Activated CD8-positive, alpha-beta T cell treated with anti-CD3 and anti-CD28 coated beads, Interleukin-2, amount 10 ng/mL, durations not matched to agents 7 days and 5 days (primary cell): ENCODE measurements around the gene FAAP100. TPM values are rescaled to one million over a fixed set of nuclear protein-coding genes. Genes with fewer than 3 reads are reported as not detected.

Source experiments
- ATAC-seq: fragments of 150-1000 bp; cut with Tn5 transposase; one replicate; pipeline ENCODE4 v1.10.0; 2021; ENCODE audit warnings: moderate library complexity
- CTCF ChIA-PET: fragments of 350-600 bp; sonication (Branson Sonifier 250); formaldehyde crosslinking; loops from one replicate; lab custom pipeline; 2021; ENCODE audit warnings: antibody characterized with exemption; lab: Charles Lee
- POLR2A ChIA-PET: fragments of 350-600 bp; sonication (Branson Sonifier 250); formaldehyde crosslinking; loops from one replicate; lab custom pipeline; 2021; ENCODE audit warnings: antibody characterized with exemption; lab: Charles Lee
- DNase-seq: peaks from one replicate; pipeline ENCODE4 v3.0.0-alpha.2; 2020
- H3K27ac Mint-ChIP-seq: one replicate; pipeline ENCODE4 v1.8.0; 2021; ENCODE audit warnings: mild to moderate bottlenecking, mixed read lengths
- H3K27me3 Mint-ChIP-seq: one replicate; pipeline ENCODE4 v1.8.0; 2021; ENCODE audit warnings: low read depth, mixed read lengths
- H3K36me3 Mint-ChIP-seq: one replicate; pipeline ENCODE4 v1.8.0; 2021; ENCODE audit warnings: low read depth, mixed read lengths
- H3K4me1 Mint-ChIP-seq: one replicate; pipeline ENCODE4 v1.8.0; 2021; ENCODE audit warnings: low read depth, mixed read lengths
- H3K4me3 Mint-ChIP-seq: one replicate; pipeline ENCODE4 v1.8.0; 2021; ENCODE audit warnings: mild to moderate bottlenecking, mixed read lengths
- H3K9me3 Mint-ChIP-seq: one replicate; pipeline ENCODE4 v1.8.0; 2022; ENCODE audit warnings: mixed read lengths; ENCODE audit not compliant: insufficient read depth
- total RNA-seq, 2 experiments: library from RNA; stranded (reverse); gene quantifications; one replicate each; pipeline ENCODE4 v1.2.3, GENCODE V29; 2021

Gene FAAP100
- total RNA-seq, 2 experiments from 2014 or later = 39.2 to 43.6 TPM

DNA sequence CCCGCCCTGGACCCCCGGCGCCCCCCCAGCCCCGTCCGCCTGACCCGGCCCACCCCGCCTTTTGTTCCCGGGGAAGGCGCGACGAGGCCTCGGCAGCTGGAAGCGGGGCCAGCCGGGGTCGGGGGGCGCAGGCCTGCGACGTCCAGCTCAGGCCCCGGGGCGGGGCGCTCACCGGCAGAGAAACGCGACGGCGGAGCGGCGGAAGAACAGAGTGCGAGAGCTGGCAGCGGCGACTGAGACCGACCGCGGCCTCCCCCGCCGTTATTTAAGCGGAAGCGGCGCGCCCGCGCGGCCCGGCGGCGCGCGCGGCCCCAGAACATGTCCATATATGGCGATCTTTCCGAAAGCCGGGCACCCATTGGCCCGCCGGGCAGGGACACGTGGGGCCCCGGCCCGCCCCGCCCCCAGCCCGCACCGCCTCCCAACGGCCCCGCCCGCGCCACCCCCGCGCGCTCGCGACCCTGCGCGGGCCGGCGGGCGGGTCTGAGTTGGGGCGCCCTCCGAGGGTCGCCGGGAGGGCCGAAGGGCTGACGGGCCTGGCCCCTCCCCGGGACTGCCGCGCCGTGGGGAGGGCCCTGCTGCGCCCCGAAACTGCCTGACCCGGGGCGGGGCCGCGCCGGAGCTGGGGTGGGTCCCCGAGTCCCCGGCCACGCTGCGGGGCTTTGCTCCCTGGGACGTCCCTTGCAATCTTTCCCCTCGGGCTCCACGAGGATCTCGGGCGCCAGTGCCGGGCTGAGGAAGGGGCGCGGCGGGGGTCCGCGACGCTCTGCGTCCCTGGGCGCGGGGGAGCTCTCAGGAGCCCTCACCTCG, 39.4 kb downstream of the FAAP100 start, which contains the start of gene ACTG1:
Gene ACTG1, minus strand, starts transcription at position 238 of the 810 bp plus-strand sequence. CDS start 445 bp downstream, outside the sequence.
- H3K4me1 Mint-ChIP-seq = peaks cover 32% of the 10 kb centered on the region
- peaks cover 50% of the 10 kb centered on the region for H3K36me3 Mint-ChIP-seq
- CTCF ChIA-PET = interaction anchor here (1.5 to 3.9 kb wide), 2 partner anchors 28 to 220 kb away, joined by 3 to 14 read pairs; no protein-coding TSS in a partner anchor

DNA sequence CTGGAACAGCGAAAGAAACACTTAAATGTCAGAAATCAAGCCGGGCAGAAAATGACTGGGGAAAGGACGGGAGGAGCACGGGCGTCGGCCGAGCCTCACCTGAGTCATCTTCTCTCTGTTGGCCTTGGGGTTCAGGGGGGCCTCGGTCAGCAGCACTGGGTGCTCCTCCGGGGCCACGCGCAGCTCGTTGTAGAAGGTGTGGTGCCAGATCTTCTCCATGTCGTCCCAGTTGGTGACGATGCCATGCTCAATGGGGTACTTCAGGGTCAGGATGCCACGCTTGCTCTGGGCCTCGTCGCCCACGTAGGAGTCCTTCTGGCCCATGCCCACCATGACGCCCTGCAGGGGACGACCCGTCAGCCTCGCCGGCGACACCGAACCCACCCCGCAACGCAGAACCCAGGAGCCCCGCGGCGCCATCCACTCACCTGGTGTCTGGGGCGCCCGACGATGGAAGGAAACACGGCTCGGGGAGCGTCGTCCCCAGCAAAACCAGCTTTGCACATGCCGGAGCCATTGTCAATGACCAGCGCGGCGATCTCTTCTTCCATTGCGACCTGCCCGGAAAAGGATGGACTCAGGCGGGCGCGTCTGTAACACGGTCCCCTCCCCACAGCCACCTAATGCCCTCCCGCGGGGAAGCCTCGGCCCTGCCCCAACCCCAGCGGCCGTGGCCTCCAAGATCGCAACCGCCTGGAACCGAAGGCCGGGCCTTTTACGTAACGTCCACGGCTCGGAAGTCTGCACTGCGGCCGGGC, 40.2 kb downstream of the FAAP100 start:
- H3K9me3 Mint-ChIP-seq = no peaks in the 10 kb centered on the region
- DNase-seq = peak; percentile 64

More for the DNA sequence above, 39.4 kb downstream of the FAAP100 start, which contains the start of gene ACTG1:
- Mint-ChIP-seq H3K9me3 (no peaks in the 10 kb centered on the region), H3K27me3 (no peaks in the 10 kb centered on the region), H3K4me3 (peak within 1 kb of the TSS; percentile 95), H3K27ac (peak within 1 kb of the TSS; percentile 96)
- ATAC-seq (peak; percentile 59), DNase-seq (peak; percentile 93)
- POLR2A ChIA-PET = interaction anchor here (0.5 to 3.0 kb wide), 9 partner anchors 9 to 1734 kb away, joined by 3 to 13 read pairs (median 4); partner anchors contain the start of gene FAAP100

DNA sequence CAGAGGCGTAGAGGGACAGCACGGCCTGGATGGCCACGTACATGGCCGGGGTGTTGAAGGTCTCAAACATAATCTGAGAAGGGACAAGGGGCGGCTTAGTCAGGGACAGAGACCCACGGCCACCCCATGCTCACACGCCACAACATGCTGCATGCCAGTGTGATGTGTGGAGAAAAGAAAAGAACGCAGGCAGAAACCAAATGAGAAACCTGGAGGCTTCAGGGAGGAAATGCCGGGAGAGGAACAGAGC, 40.7 kb downstream of the FAAP100 start:
- ChIA-PET POLR2A (interaction anchor here (1.0 to 3.0 kb wide), 6 partner anchors 12 to 40 kb away, joined by 4 to 13 read pairs (median 8); partner anchors contain the start of gene FAAP100), CTCF (interaction anchor here (3.9 kb wide), 1 partner anchor 27 kb away, joined by 14 read pairs; no protein-coding TSS in a partner anchor)
- Mint-ChIP-seq H3K9me3 (no peaks in the 10 kb centered on the region), H3K4me1 (peaks cover 29% of the 10 kb centered on the region), H3K27ac (peak overlapping the region; percentile 96), H3K4me3 (peak overlapping the region; percentile 95), H3K36me3 (peaks cover 46% of the 10 kb centered on the region), H3K27me3 (no peaks in the 10 kb centered on the region)
- ATAC-seq = no peak
- DNase-seq = no peak

More for the DNA sequence above, 40.2 kb downstream of the FAAP100 start:
- ChIA-PET CTCF (interaction anchor here (3.9 kb wide), 1 partner anchor 27 kb away, joined by 14 read pairs; no protein-coding TSS in a partner anchor), POLR2A (interaction anchor here (0.5 to 3.0 kb wide), 7 partner anchors 11 to 1734 kb away, joined by 3 to 13 read pairs (median 7); partner anchors contain the start of gene FAAP100)
- Mint-ChIP-seq H3K4me1 (peaks cover 32% of the 10 kb centered on the region), H3K4me3 (peak overlapping the region; percentile 95), H3K27ac (peak overlapping the region; percentile 96), H3K27me3 (no peaks in the 10 kb centered on the region), H3K36me3 (peaks cover 50% of the 10 kb centered on the region)
- peak; percentile 20 for ATAC-seq

DNA sequence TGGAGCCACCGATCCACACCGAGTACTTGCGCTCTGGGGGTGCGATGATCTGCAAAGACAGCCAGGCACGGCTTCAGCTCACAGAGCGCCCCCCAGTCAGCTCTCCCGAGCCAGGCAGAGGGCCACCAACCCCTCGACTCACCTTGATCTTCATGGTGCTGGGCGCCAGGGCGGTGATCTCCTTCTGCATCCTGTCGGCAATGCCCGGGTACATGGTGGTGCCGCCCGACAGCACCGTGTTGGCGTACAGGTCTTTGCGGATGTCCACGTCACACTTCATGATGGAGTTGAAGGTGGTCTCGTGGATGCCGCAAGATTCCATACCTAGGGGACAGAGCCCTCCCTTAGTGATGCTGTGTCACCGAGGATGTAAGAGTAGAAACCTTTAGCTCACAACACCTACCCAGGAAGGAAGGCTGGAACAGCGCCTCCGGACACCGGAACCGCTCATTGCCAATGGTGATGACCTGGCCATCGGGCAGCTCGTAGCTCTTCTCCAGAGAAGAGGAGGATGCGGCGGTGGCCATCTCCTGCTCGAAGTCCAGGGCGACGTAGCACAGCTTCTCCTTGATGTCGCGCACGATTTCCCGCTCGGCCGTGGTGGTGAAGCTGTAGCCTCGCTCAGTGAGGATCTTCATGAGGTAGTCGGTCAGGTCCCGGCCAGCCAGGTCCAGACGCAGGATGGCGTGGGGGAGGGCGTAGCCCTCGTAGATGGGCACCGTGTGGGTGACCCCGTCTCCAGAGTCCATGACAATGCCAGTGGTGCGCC, 41.2 kb downstream of the FAAP100 start:
- Mint-ChIP-seq H3K9me3 (no peaks in the 10 kb centered on the region), H3K27me3 (no peaks in the 10 kb centered on the region), H3K36me3 (peaks cover 45% of the 10 kb centered on the region), H3K27ac (peak overlapping the region; percentile 96), H3K4me3 (peak overlapping the region; percentile 95), H3K4me1 (peaks cover 23% of the 10 kb centered on the region)
- DNase-seq (peak; percentile 71), ATAC-seq (no peak)
- ChIA-PET CTCF (interaction anchor here (3.9 kb wide), 1 partner anchor 26 kb away, joined by 14 read pairs; no protein-coding TSS in a partner anchor), POLR2A (interaction anchor here (0.6 to 3.0 kb wide), 7 partner anchors 12 to 416 kb away, joined by 3 to 13 read pairs (median 5); partner anchors contain the start of gene FAAP100)

DNA sequence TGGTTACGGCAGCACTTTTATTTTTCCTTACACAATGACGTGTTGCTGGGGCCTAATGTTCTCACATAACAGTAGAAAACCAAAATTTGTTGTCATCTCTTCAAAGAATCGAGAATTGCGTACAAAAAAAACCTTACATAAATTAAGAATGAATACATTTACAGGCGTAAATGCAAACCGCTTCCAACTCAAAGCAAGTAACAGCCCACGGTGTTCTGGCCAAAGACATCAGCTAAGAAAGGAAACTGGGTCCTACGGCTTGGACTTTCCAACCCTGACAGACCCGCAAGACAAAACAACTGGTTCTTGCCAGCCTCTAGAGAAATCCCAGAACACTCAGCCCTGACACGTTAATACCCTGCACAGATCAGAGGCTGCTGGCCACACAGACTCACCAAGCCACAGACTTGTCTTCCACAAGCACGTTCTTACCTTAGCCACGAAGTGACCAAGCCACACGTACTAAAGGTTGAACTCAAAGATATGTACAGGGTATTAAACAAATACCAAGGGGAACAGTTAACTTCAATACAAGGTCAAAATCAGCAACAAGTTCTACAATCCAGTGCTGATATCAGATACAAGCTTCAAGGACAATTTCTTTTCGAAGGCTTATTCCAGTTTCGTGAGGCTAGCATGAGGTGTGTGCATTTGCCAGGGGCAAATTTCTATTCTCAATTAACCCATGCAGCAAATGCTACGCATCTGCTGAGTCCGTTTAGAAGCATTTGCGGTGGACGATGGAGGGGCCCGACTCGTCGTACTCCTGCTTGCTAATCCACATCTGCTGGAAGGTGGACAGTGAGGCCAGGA, 42.0 kb downstream of the FAAP100 start:
- H3K4me3 Mint-ChIP-seq = peak overlapping the region; percentile 95
- no peak for ATAC-seq
- H3K4me1 Mint-ChIP-seq = peaks cover 18% of the 10 kb centered on the region
- ChIA-PET CTCF (interaction anchor here (0.6 to 3.9 kb wide), 2 partner anchors 13 to 25 kb away, joined by 3 to 14 read pairs; no protein-coding TSS in a partner anchor), POLR2A (interaction anchor here (0.7 to 3.3 kb wide), 8 partner anchors 11 to 939 kb away, joined by 3 to 18 read pairs (median 6); partner anchors contain the start of gene FAAP100)
- no peak for DNase-seq
- no peaks in the 10 kb centered on the region for H3K27me3 Mint-ChIP-seq
- H3K9me3 Mint-ChIP-seq = no peaks in the 10 kb centered on the region
- peak overlapping the region; percentile 96 for H3K27ac Mint-ChIP-seq
- H3K36me3 Mint-ChIP-seq = peaks cover 43% of the 10 kb centered on the region

DNA sequence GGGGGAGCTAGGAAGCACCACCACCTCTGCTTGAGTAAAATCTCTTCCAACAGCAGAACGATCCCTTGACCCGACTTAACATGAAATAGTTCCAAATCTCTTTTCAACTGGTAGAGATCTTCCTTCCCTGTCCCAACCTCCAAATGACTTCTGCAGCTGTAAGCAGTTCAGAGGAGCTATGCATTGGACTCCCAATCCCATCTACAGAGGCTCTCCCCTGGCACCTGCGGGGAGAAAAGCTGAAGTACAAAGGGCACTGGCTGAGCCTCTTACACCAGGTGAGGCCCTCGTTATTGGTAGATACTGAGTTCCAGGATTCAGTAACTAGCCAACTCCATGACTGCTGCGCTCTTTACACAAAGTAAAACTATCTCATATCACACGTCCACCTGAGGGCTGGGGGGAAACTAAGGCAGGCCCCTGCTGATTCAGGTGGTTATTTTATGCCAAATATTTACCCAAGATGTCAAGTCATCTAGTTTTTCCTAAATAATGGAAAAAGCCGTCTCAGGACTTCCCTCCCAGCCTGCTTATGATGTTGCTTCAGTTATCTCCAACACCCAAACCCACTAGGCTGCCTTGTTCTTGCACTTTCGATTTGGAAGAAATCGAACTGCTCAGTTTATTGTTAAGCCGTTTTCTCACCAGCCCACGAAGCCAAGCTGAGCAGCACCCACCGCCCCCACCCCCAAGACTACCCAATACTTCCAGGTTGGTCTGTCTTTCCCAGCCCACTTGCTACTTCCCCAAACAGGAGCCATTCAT, 42.8 kb downstream of the FAAP100 start:
- no peak for DNase-seq
- ChIA-PET POLR2A (interaction anchor here (0.6 to 3.3 kb wide), 6 partner anchors 11 to 361 kb away, joined by 4 to 18 read pairs (median 5); partner anchors contain the start of gene SLC38A10), CTCF (interaction anchor here (0.8 to 2.1 kb wide), 5 partner anchors 25 to 256 kb away, joined by 3 to 7 read pairs (median 3); partner anchors contain the start of genes FAAP100 and SLC38A10)
- Mint-ChIP-seq H3K27me3 (peaks cover 4% of the 10 kb centered on the region), H3K4me1 (peaks cover 18% of the 10 kb centered on the region), H3K9me3 (no peaks in the 10 kb centered on the region), H3K4me3 (peak overlapping the region; percentile 95), H3K36me3 (peaks cover 43% of the 10 kb centered on the region), H3K27ac (peak overlapping the region; percentile 96)
- no peak for ATAC-seq

DNA sequence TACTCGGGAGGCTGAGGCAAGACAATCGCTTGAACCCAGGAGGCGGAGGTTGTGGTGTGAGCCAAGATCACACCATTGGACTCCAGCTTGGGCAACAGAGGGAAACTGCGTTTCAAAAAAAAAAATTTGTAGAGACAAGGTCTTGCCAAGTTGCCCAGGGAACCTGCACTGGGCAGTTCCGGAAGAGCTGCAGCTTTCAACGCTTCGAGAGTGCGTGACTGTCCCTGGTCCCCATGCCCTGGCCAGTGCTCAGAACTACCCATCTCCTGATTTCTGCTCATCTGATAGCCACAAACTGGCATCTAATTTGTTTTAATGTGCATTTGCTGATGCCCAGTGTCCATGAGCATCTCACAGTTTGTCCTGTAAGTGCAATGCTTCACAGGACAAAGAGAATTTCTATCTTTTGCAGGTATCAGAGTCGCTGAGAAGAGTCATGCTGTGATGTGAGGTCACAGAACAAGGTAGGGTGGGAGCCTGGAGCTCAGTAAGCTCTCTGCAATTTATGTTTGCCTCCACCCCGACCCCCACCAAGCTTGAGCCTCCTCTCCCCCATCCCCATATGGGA, 43.4 kb downstream of the FAAP100 start:
- Mint-ChIP-seq H3K4me3 (peak overlapping the region; percentile 95), H3K27ac (peak overlapping the region; percentile 96), H3K36me3 (peaks cover 43% of the 10 kb centered on the region), H3K4me1 (peaks cover 18% of the 10 kb centered on the region), H3K27me3 (peaks cover 4% of the 10 kb centered on the region), H3K9me3 (no peaks in the 10 kb centered on the region)
- ATAC-seq (no peak), DNase-seq (no peak)
- ChIA-PET POLR2A (interaction anchor here (0.6 to 3.3 kb wide), 8 partner anchors 8 to 500 kb away, joined by 3 to 18 read pairs (median 4); partner anchors contain the start of gene SLC38A10), CTCF (interaction anchor here (0.8 to 2.1 kb wide), 5 partner anchors 24 to 256 kb away, joined by 3 to 7 read pairs (median 3); partner anchors contain the start of genes FAAP100 and SLC38A10)

DNA sequence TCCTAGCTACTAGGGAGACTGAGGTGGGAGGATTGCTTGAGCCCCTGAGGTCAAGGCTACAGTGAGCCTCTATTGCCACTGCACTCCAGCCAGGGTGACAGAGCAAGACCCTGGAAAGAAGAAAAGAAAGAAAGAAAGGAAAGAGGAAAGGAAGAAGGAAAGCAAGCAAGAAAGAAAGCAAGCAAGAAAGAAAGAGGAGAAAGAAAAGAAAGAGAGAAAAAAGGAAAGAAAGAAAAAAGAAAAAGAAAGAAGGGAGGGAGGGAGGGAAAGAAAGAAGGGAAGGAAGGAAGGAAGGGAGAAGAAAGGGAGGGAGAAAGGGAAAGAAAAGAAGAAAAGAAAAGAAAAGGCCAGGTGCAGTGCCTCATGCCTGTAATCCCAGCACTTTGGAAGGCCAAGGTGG, 48.5 kb downstream of the FAAP100 start:
- DNase-seq (no peak), ATAC-seq (no peak)
- H3K4me3 Mint-ChIP-seq = no peak overlapping the region
- ChIA-PET POLR2A (no interaction called here), CTCF (no interaction called here)
- H3K27ac Mint-ChIP-seq = no peak overlapping the region
- peaks cover 9% of the 10 kb centered on the region for H3K27me3 Mint-ChIP-seq
- no peaks in the 10 kb centered on the region for H3K9me3 Mint-ChIP-seq
- H3K4me1 Mint-ChIP-seq = peaks cover 8% of the 10 kb centered on the region
- H3K36me3 Mint-ChIP-seq = peaks cover 6% of the 10 kb centered on the region

DNA sequence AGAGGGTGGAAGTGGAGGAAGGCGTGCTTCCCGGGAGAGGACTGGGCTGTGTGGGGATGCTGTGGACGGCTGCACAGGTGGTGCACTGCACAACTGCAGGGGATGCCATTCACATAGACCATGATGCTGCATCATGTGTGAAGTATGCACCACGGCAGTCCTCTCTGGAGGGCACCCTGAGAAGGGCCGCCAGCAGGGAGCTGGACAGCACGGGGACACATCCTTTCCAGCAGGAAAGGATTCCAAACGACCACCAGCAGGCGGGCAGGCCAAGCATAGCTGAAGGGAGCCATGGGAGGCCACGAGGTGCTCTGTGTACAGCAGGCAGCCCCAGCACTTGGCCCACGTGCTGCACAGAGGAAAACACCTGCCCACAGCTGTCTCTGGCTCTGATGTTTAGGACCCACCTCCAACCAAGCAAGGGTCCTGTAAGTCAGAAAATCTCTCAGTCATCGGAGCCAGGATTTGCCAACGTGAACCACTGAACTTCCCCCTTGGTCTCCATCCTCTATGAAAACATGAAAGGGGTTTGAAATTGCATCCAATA, 49.6 kb downstream of the FAAP100 start:
- Mint-ChIP-seq H3K4me3 (no peak overlapping the region), H3K9me3 (no peaks in the 10 kb centered on the region), H3K27me3 (peaks cover 12% of the 10 kb centered on the region), H3K27ac (no peak overlapping the region), H3K36me3 (no peaks in the 10 kb centered on the region), H3K4me1 (no peaks in the 10 kb centered on the region)
- ChIA-PET POLR2A (no interaction called here), CTCF (no interaction called here)
- DNase-seq = no peak
- ATAC-seq = no peak
